ENCODE data around the gene BMF. TPM values are rescaled to one million over a fixed set of nuclear protein-coding genes. Genes with fewer than 3 reads are reported as not detected.

The BMF gene
- total RNA-seq, 1 donor from 2014 or later = 112 TPM

GRCh38 chr15:40065166-40065565, 43.5 kb downstream of the BMF start:
- no peak for TF ChIP-seq CTCF (conservative IDR thresholded peaks at IDR 0.05)
- Mint-ChIP-seq H3K27me3 (no peaks in the 10 kb centered on the region), H3K9me3 (peaks cover 5% of the 10 kb centered on the region), H3K27ac (no peak overlapping the region), H3K4me1 (ENCODE audit: unreplicated experiment) (peaks cover 28% of the 10 kb centered on the region), H3K36me3 (no peaks in the 10 kb centered on the region), H3K4me3 (no peak overlapping the region)
- DNase-seq (ENCODE audit: extremely low spot score, unreplicated experiment) = no peak

GRCh38 chr15:40064231-40064894, 44.3 kb downstream of the BMF start:
- H3K36me3 Mint-ChIP-seq = no peaks in the 10 kb centered on the region
- DNase-seq (ENCODE audit: extremely low spot score, unreplicated experiment) = no peak
- no peak overlapping the region for H3K4me3 Mint-ChIP-seq
- H3K4me1 Mint-ChIP-seq (ENCODE audit: unreplicated experiment) = peaks cover 25% of the 10 kb centered on the region
- no peak overlapping the region for H3K27ac Mint-ChIP-seq
- H3K27me3 Mint-ChIP-seq = no peaks in the 10 kb centered on the region
- no peak for TF ChIP-seq CTCF (conservative IDR thresholded peaks at IDR 0.05)
- H3K9me3 Mint-ChIP-seq = peaks cover 5% of the 10 kb centered on the region

DNA sequence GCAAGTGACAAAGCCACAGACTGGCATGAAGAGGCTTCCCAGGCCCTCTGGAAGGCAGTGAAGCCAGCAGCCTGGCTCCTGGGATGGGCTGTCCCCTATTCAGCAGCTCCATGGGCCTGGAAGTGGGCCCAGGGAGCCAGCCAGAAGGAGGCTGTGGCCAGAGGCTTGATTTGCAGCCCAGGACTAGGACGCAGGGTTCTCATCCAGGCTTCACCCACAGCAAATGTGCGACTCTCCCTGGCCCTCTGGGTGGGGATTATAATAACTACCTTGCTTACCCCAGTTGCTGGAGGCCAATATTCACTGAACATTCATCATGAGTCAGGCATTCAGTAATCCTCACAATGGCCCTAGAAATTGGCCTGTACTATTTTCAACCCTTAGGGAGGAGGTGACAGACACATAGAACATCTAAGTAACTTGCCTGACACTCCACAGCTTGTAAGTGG, 45.1 kb downstream of the BMF start:
- DNase-seq (ENCODE audit: extremely low spot score, unreplicated experiment) = no peak
- Mint-ChIP-seq H3K36me3 (no peaks in the 10 kb centered on the region), H3K4me1 (ENCODE audit: unreplicated experiment) (peaks cover 26% of the 10 kb centered on the region), H3K27ac (no peak overlapping the region), H3K27me3 (no peaks in the 10 kb centered on the region), H3K9me3 (peaks cover 5% of the 10 kb centered on the region), H3K4me3 (no peak overlapping the region)
- TF ChIP-seq CTCF (conservative IDR thresholded peaks at IDR 0.05) = no peak

DNA sequence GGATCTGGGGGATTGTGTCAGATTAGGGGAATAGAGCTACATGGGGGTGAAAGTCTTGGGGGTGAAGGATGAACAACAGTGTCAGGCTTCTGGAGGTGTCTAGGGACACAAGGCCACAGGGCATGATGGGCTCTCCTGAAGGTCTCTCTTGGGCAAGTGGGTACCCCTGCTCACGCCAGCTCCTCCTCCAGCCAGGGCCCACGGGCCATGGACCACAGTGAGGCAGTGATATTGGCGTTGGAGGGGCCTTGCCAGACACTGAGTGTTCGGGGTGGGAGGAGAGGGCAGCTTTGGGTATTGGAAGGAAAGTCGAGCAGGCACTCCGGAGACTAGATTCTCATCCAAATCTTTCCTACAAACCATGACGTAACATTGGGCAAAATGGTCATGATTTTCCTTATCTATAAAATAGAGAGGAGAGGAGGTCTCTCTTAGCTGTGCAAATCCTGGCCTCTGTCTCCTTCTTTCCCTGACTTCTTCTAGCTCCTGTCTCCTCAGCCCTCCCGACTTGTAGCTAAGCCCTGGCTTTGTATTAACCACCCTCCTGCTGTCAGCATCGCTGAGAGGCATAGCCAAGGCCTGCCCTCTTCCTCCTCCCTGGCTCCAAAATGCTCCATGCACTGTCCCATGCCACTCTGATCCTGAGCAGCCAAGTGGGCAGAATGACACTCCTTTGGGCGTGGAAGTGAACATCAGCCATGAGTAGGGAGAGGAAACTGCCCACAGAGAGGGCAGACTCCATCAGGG, 45.7 kb downstream of the BMF start:
- H3K27me3 Mint-ChIP-seq = no peaks in the 10 kb centered on the region
- H3K4me3 Mint-ChIP-seq = no peak overlapping the region
- peaks cover 31% of the 10 kb centered on the region for H3K4me1 Mint-ChIP-seq (ENCODE audit: unreplicated experiment)
- DNase-seq (ENCODE audit: extremely low spot score, unreplicated experiment) = no peak
- H3K9me3 Mint-ChIP-seq = peaks cover 5% of the 10 kb centered on the region
- no peaks in the 10 kb centered on the region for H3K36me3 Mint-ChIP-seq
- H3K27ac Mint-ChIP-seq = no peak overlapping the region
- TF ChIP-seq CTCF (conservative IDR thresholded peaks at IDR 0.05) = no peak

DNA sequence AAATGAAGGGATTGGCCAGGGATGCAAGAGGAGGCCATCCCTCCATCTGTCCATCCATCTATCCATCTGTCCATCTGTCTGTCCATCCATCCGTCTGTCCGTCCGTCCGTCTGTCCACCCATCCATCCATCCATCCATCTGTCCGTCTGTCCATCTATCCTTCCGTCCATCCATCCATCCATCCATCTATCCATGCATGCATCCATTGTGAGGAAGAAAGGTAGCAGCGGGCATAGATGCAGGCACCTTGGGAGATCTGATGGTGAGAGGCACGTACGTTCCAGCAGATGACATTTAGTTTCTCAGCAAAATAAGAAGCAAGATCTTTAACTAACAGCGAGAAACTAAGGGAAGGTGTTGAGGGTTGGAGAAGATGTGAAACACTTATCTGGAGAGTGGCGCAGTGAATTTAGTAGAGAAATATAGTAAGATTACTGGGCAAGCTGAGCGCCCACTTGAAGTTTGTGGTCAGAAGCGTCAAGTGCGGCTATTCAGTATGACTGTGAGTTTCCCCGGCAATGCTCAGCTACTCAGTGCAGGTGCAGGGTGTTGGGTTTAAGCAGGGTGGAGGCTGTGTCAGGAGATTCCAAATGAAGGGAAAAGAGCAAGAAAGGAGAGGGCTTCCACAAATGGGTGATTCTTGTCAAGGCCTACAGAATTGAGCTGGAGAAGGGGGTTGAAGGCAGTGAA, 47.3 kb downstream of the BMF start:
- Mint-ChIP-seq H3K36me3 (no peaks in the 10 kb centered on the region), H3K9me3 (peaks cover 5% of the 10 kb centered on the region), H3K4me3 (no peak overlapping the region), H3K27ac (no peak overlapping the region), H3K4me1 (ENCODE audit: unreplicated experiment) (peaks cover 28% of the 10 kb centered on the region), H3K27me3 (no peaks in the 10 kb centered on the region)
- TF ChIP-seq CTCF (conservative IDR thresholded peaks at IDR 0.05) = no peak
- no peak for DNase-seq (ENCODE audit: extremely low spot score, unreplicated experiment)
